H1 (cell line): Measurements from ENCODE around the gene NRDE2. TPM values are rescaled to one million over a fixed set of nuclear protein-coding genes. Genes with fewer than 3 reads are reported as not detected.

Source experiments
- ASH2L ChIP-seq: fragments of 200-600, 300-600 bp; sonication (generic); IDR thresholded peaks from one replicate; pipeline ENCODE4 v1.7.1; 2017; ENCODE audit warnings: low read length
- ATF2 ChIP-seq: IDR thresholded peaks from 2 replicates; pipeline ENCODE4 v1.6.1; 2012; ENCODE audit warnings: low read length, inconsistent platforms
- NRF1 ChIP-seq: IDR thresholded peaks from 2 replicates; pipeline ENCODE4 v1.6.1; 2011; ENCODE audit warnings: mild to moderate bottlenecking, low read depth, low read length, improper control_type of control experiment
- SRF ChIP-seq: IDR thresholded peaks from 2 replicates; pipeline ENCODE4 v1.6.1; 2011; ENCODE audit warnings: mild to moderate bottlenecking, low read depth, low read length, moderate library complexity
- TAF1 ChIP-seq: IDR thresholded peaks from 2 replicates; pipeline ENCODE4 v1.6.1; 2011; ENCODE audit warnings: mild to moderate bottlenecking, low read depth, low read length
- polyA plus RNA-seq, 7 experiments: library from polyadenylated mRNA; depleted of rRNA in 3 of 7; stranded (reverse) in 5 of 7; unstranded in 2 of 7; fragments of >200 nt in 5 of 7; fragments of 200-250 nt in 2 of 7; gene quantifications; 1 replicate in 5 of 7; 2 replicates in 1 of 7; 4 replicates in 1 of 7; pipeline versions ENCODE4 v1.2.1 to v1.2.3, GENCODE V29; 2011 to 2013; ENCODE audit warnings: missing spikeins in 2 of 7, mixed read lengths in 2 of 7
- total RNA-seq: library from RNA; stranded (reverse); fragmentation: NEBNext Ultra II Directional; extraction: Animal tissue kit (Norgen Biotek cat#: 25700); gene quantifications from 2 replicates; pipeline ENCODE4 v1.2.1, GENCODE V29; 2021

NRDE2 gene
- total and polyA plus RNA-seq, 2 of the 8 experiments (the other 6 are each of a cell fraction or from before 2014, with no cell fraction given): 4.9 to 12.1 TPM

- TF ChIP-seq ASH2L: peak; percentile 79
- TF ChIP-seq ATF2: no peak; the same call in 1 of the 2 replicates
- no peak for TF ChIP-seq NRF1
- TF ChIP-seq TAF1: peak; percentile 89
- TF ChIP-seq SRF: no peak
- TF ChIP-seq, all 59 proteins: peak for 14
Measured at GRCh38 chr14:90331497-90332270, at the start of gene NRDE2 (continued).
